Osteoblast (primary cell): ENCODE measurements around the gene GLI3. TPM values are rescaled to one million over a fixed set of nuclear protein-coding genes. Genes with fewer than 3 reads are reported as not detected.
A peak's percentile ranks its signal among the peaks of the same experiment; 100 is the strongest.

Experiments used
- DNase-seq: peaks from one replicate; pipeline ENCODE4 v3.0.0; 2011; ENCODE audit warnings: low spot score, mixed read lengths; ENCODE audit not compliant: insufficient read length; ENCODE audit errors: missing footprints
- H2AFZ ChIP-seq: 2 replicates; pipeline ENCODE4 v1.6.0; 2011; ENCODE audit warnings: mild to moderate bottlenecking, low read length
- H3K27ac ChIP-seq: 2 replicates; pipeline ENCODE4 v1.5.1; 2011; ENCODE audit warnings: mild to moderate bottlenecking, low read depth, low read length, moderate library complexity
- H3K27me3 ChIP-seq: 2 replicates; pipeline ENCODE4 v1.6.0; 2012; ENCODE audit warnings: mild to moderate bottlenecking, control low read depth, inconsistent platforms, low read length, moderate library complexity; ENCODE audit not compliant: insufficient read depth
- H3K36me3 ChIP-seq: 2 replicates; pipeline ENCODE4 v1.5.1; 2011; ENCODE audit warnings: mild to moderate bottlenecking, low read length, control low read depth, moderate library complexity; ENCODE audit not compliant: insufficient read depth
- H3K4me1 ChIP-seq: 2 replicates; pipeline ENCODE4 v1.5.1; 2011; ENCODE audit warnings: mild to moderate bottlenecking, low read length, control low read depth, moderate library complexity; ENCODE audit not compliant: insufficient read depth
- H3K4me2 ChIP-seq: 2 replicates; pipeline ENCODE4 v1.6.0; 2011; ENCODE audit warnings: mild to moderate bottlenecking, low read length; ENCODE audit not compliant: insufficient read depth
- H3K4me3 ChIP-seq: fragments of 200-600 bp; sonication (generic); 3 replicates; pipeline ENCODE4 v1.5.1; 2012; ENCODE audit warnings: mild to moderate bottlenecking, low read length, inconsistent platforms; ENCODE audit not compliant: insufficient read depth
- H3K79me2 ChIP-seq: 2 replicates; pipeline ENCODE4 v1.6.0; 2012; ENCODE audit warnings: mild to moderate bottlenecking, low read length, control low read depth, inconsistent platforms; ENCODE audit not compliant: insufficient read depth
- H3K9me3 ChIP-seq: 2 replicates; pipeline ENCODE4 v1.5.1; 2011; ENCODE audit warnings: low read depth, low read length, control low read depth
- H4K20me1 ChIP-seq: 2 replicates; pipeline ENCODE4 v1.6.0; 2012; ENCODE audit warnings: mild to moderate bottlenecking, low read length, control low read depth; ENCODE audit not compliant: insufficient read depth
- CTCF ChIP-seq: IDR thresholded peaks from 2 replicates; pipeline ENCODE4 v1.5.1; 2011; ENCODE audit warnings: mild to moderate bottlenecking, low read depth, low read length, moderate library complexity; ENCODE audit errors: extremely low read depth
- total RNA-seq: library from RNA; depleted of rRNA; stranded (reverse); fragments of >200 nt; gene quantifications from 2 replicates; pipeline ENCODE4 v1.2.3, GENCODE V29; 2012

GLI3 gene
- total RNA-seq, 1 donor, result 11.9 TPM

- Histone ChIP-seq H3K79me2 (no peaks in the 10 kb centered on the region), H3K4me2 (peak overlapping the region; percentile 69), H3K27ac (peak overlapping the region; percentile 23), H2AFZ (no peak overlapping the region), H3K27me3 (no peaks in the 10 kb centered on the region), H4K20me1 (no peaks in the 10 kb centered on the region), H3K9me3 (no peaks in the 10 kb centered on the region), H3K4me1 (peaks cover 24% of the 10 kb centered on the region), H3K36me3 (no peaks in the 10 kb centered on the region), H3K4me3 (peak overlapping the region; percentile 11)
- peak; percentile 98 for DNase-seq
- TF ChIP-seq CTCF, result no peak
Observed at GRCh38 chr7:41955893-41956675, 280.9 kb downstream of the GLI3 start.

- H3K36me3 ChIP-seq, result no peaks in the 10 kb centered on the region
- peak overlapping the region; percentile 49 for H3K4me2 ChIP-seq
- no peaks in the 10 kb centered on the region for H4K20me1 ChIP-seq
- H3K4me1 ChIP-seq, result peaks cover 24% of the 10 kb centered on the region
- no peak overlapping the region for H2AFZ ChIP-seq
- H3K4me3 ChIP-seq, result no peak overlapping the region
- no peaks in the 10 kb centered on the region for H3K9me3 ChIP-seq
- H3K27ac ChIP-seq, result peak overlapping the region; percentile 23
- no peaks in the 10 kb centered on the region for H3K27me3 ChIP-seq
- no peak for TF ChIP-seq CTCF
- no peak for DNase-seq
- no peaks in the 10 kb centered on the region for H3K79me2 ChIP-seq
Observed at GRCh38 chr7:41955451-41955850, 281.6 kb downstream of the GLI3 start.

- Histone ChIP-seq H2AFZ (no peak overlapping the region), H3K9me3 (no peaks in the 10 kb centered on the region), H3K27ac (peak overlapping the region; percentile 23), H3K27me3 (no peaks in the 10 kb centered on the region), H4K20me1 (no peaks in the 10 kb centered on the region), H3K4me1 (peaks cover 24% of the 10 kb centered on the region), H3K36me3 (no peaks in the 10 kb centered on the region), H3K4me2 (peak overlapping the region; percentile 49), H3K4me3 (no peak overlapping the region), H3K79me2 (no peaks in the 10 kb centered on the region)
- DNase-seq, result no peak
- TF ChIP-seq CTCF, result no peak
Observed at GRCh38 chr7:41954976-41955375, 282.0 kb downstream of the GLI3 start.

GRCh38 chr7:41948503-41948902 is 288.5 kb downstream of the GLI3 start:
- Histone ChIP-seq H3K27me3 (no peaks in the 10 kb centered on the region), H3K4me1 (no peaks in the 10 kb centered on the region), H2AFZ (no peak overlapping the region), H3K9me3 (no peaks in the 10 kb centered on the region), H4K20me1 (no peaks in the 10 kb centered on the region), H3K4me3 (no peak overlapping the region), H3K27ac (no peak overlapping the region), H3K36me3 (no peaks in the 10 kb centered on the region), H3K4me2 (no peak overlapping the region), H3K79me2 (no peaks in the 10 kb centered on the region)
- TF ChIP-seq CTCF, result no peak
- DNase-seq, result no peak
